ENCODE data around the gene BLID. TPM values are rescaled to one million over a fixed set of nuclear protein-coding genes. Genes with fewer than 3 reads are reported as not detected.

BLID gene
- total RNA-seq, 1 donor from 2014 or later = not detected

DNA sequence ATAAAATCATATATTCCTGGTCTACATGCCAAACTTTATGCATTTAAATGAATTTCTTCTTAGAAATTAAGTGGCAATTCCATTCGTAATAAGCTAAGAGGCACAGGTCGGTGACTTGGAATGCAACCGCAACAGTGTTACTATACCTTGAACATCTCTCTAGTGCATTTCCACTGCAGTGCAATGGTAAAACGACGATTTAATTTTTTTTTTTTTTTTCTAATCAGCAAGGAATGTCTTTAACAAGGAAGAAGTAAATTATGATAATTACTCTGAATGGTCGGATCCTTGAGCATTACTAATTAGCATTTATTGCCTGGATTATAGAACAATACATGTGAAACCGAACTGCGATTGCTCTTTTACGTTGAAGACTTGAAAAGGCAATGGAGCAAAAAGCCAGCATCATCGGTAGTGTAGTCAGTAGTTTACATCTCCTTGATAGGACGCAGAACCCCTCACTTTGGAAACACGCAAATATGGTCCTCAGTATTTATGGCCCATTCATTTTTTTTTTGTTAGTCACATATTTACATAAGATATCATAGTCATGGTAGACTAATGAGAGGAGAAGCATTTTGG lies 20.2 kb downstream of the BLID start:
- TF ChIP-seq, protein P1, sequence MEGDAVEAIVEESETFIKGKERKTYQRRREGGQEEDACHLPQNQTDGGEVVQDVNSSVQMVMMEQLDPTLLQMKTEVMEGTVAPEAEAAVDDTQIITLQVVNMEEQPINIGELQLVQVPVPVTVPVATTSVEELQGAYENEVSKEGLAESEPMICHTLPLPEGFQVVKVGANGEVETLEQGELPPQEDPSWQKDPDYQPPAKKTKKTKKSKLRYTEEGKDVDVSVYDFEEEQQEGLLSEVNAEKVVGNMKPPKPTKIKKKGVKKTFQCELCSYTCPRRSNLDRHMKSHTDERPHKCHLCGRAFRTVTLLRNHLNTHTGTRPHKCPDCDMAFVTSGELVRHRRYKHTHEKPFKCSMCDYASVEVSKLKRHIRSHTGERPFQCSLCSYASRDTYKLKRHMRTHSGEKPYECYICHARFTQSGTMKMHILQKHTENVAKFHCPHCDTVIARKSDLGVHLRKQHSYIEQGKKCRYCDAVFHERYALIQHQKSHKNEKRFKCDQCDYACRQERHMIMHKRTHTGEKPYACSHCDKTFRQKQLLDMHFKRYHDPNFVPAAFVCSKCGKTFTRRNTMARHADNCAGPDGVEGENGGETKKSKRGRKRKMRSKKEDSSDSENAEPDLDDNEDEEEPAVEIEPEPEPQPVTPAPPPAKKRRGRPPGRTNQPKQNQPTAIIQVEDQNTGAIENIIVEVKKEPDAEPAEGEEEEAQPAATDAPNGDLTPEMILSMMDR (IDR thresholded peaks at IDR 0.05; ENCODE audit: insufficient read depth, low read length, poor library complexity, severe bottlenecking) = no peak
- Histone ChIP-seq H3K4me3 (ENCODE audit: low read depth, low read length) (no peak overlapping the region), H3K27me3 (ENCODE audit: control insufficient read depth, insufficient read depth, low read length) (no peaks in the 10 kb centered on the region), H3K36me3 (ENCODE audit: control insufficient read depth, insufficient read depth, low read length) (no peaks in the 10 kb centered on the region)
- no peak for DNase-seq (ENCODE audit: low read depth)

DNA sequence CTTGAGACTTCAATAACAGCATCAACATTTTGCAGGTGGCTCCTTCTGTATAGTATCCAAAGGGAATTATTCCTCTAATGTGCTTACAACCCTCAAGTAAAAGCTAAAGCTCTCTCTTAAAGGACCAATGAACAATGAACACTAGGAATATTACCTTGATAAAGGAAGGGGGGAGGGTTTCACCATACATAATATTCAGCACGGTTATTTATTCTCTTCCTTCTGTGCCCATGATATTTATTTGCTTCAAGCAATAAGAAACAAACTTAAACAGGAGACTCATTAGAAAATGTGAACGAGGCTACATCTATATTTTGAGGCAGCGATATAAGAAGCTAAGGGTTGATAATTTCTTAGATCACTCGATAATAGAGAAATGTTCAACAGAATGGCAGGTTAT lies 21.2 kb downstream of the BLID start:
- TF ChIP-seq, protein P1 (IDR thresholded peaks at IDR 0.05; ENCODE audit: insufficient read depth, low read length, poor library complexity, severe bottlenecking) = no peak
- no peak for DNase-seq (ENCODE audit: low read depth)
- H3K4me3 ChIP-seq (ENCODE audit: low read depth, low read length) = no peak overlapping the region
- no peaks in the 10 kb centered on the region for H3K36me3 ChIP-seq (ENCODE audit: control insufficient read depth, insufficient read depth, low read length)
- H3K27me3 ChIP-seq (ENCODE audit: control insufficient read depth, insufficient read depth, low read length) = no peaks in the 10 kb centered on the region

DNA sequence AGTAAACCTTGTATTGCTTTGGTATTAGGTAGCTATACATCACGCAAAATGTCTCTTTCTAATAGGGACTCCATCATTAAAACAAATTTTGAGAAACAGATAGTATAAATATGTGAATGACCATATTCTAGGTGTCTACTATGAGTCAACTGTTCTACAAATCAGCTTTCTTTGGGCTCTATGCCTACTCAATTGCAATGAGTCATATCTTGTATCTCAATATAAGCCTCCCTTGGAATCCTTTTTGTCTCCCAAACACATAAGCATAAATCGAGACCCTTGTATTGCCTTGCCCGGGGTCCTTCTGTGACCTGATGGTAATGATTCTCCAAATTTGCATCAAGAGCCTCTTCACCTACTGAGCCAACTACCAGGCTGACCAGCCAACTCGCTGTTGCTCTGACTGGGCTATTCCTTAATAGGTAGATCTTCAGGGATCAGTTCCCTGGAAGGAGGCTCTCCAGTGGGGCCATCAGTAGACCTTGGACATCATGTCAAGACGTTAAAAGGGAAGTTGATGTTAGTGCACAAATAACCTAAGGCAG lies 22.2 kb downstream of the BLID start:
- Histone ChIP-seq H3K36me3 (ENCODE audit: control insufficient read depth, insufficient read depth, low read length) (no peaks in the 10 kb centered on the region), H3K4me3 (ENCODE audit: low read depth, low read length) (no peak overlapping the region), H3K27me3 (ENCODE audit: control insufficient read depth, insufficient read depth, low read length) (no peaks in the 10 kb centered on the region)
- TF ChIP-seq, protein P1 (IDR thresholded peaks at IDR 0.05; ENCODE audit: insufficient read depth, low read length, poor library complexity, severe bottlenecking) = no peak
- DNase-seq (ENCODE audit: low read depth) = no peak

DNA sequence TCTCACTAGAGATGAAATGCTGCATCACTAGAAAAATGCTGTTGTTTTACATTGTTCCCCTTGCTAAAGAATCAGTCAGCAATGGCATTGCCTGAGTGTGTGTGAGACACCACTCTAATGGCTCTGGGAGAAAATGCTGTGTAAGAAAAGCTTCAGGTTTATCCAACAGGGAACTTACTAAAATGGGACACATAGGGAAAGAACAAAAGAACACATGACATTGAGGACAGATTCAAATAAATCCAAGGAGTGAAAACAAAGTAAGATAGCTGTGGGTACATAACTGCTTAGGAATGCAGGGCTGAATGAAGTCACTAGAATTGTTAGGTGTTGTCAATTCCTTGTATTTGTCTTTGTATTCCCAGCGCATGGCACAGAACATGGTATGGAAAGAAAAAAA lies 24.2 kb downstream of the BLID start:
- no peaks in the 10 kb centered on the region for H3K27me3 ChIP-seq (ENCODE audit: control insufficient read depth, insufficient read depth, low read length)
- TF ChIP-seq, protein P1 (IDR thresholded peaks at IDR 0.05; ENCODE audit: insufficient read depth, low read length, poor library complexity, severe bottlenecking) = no peak
- DNase-seq (ENCODE audit: low read depth) = no peak
- no peak overlapping the region for H3K4me3 ChIP-seq (ENCODE audit: low read depth, low read length)
- H3K36me3 ChIP-seq (ENCODE audit: control insufficient read depth, insufficient read depth, low read length) = peaks cover 2% of the 10 kb centered on the region

DNA sequence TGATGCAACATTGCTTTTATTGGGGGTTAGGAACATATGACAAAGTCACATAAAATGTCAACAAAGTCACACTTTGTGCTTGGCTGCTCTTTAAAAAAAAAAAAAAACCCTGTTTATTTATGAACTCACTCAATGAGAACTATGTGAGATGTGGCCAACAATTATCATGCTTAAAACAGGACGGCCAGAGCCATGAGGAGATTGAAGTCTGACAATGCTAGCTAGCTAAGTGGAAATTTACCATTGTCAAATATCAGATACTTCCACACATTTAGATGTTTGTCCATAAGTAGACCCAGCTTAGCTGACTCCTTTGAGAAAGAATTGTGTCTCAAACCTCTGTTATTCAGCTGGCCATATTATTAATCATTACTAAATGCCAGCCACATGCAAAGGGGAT lies 26.9 kb downstream of the BLID start:
- H3K36me3 ChIP-seq (ENCODE audit: control insufficient read depth, insufficient read depth, low read length) = peaks cover 2% of the 10 kb centered on the region
- TF ChIP-seq, protein P1 (IDR thresholded peaks at IDR 0.05; ENCODE audit: insufficient read depth, low read length, poor library complexity, severe bottlenecking) = no peak
- DNase-seq (ENCODE audit: low read depth) = no peak
- no peak overlapping the region for H3K4me3 ChIP-seq (ENCODE audit: low read depth, low read length)
- no peaks in the 10 kb centered on the region for H3K27me3 ChIP-seq (ENCODE audit: control insufficient read depth, insufficient read depth, low read length)

DNA sequence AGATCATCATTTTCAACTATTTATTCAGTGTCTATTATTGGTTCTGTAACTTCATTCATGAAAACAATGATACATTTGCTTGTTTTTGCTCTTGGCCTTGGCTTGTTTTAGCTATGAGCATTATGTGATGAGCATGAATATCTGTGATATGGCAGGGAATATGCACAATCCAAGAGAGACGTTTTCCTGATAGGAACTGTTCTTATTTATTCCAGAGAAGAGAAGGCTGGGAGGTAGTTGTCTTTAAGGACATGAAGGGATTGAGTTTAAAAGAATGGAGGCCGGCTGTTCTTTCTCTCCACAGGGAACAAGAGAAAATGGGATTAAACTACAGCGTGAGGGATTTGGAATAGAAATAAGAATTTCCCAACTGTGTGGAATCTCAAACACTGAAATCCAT lies 30.3 kb downstream of the BLID start:
- TF ChIP-seq, protein P1 (IDR thresholded peaks at IDR 0.05; ENCODE audit: insufficient read depth, low read length, poor library complexity, severe bottlenecking) = no peak
- no peak for DNase-seq (ENCODE audit: low read depth)

More for the DNA sequence above, 30.3 kb downstream of the BLID start:
- Histone ChIP-seq H3K36me3 (ENCODE audit: control insufficient read depth, insufficient read depth, low read length) (peaks cover 2% of the 10 kb centered on the region), H3K4me3 (ENCODE audit: low read depth, low read length) (no peak overlapping the region), H3K27me3 (ENCODE audit: control insufficient read depth, insufficient read depth, low read length) (no peaks in the 10 kb centered on the region)

Measured in kidney epithelial cell (primary cell).